Lung (tissue), 12 donors: ENCODE measurements around the gene OAF. TPM values are rescaled to one million over a fixed set of nuclear protein-coding genes. Genes with fewer than 3 reads are reported as not detected.
"Not testable (repeated sequence)": the region's sequence is repeated elsewhere in the genome, so short reads cannot be mapped to it uniquely, and the experiment has no call there.

Experiments
- ATAC-seq: fragments of 200-7000 bp; cut with Tn5 transposase; one replicate; pipeline ENCODE4 v1.9.1; 2020; ENCODE audit warnings: moderate number of reproducible peaks; ENCODE audit not compliant: insufficient read depth, low FRiP score
- DNase-seq, 3 donors: peaks; one replicate each; pipeline ENCODE4 v3.0.0-alpha.2; 2013 to 2017
- H3K27ac ChIP-seq, 2 donors: one replicate each; pipeline ENCODE4 v1.5.1; 2013; ENCODE audit warnings: mild to moderate bottlenecking in 2 of 2, moderate library complexity in 2 of 2, control low read depth in 1 of 2, inconsistent platforms in 1 of 2, low read depth in 1 of 2, low read length in 1 of 2
- H3K27me3 ChIP-seq, 3 donors: one replicate each; pipeline ENCODE4 v1.5.1; 2013; ENCODE audit warnings: low read length in 2 of 3; ENCODE audit not compliant: control insufficient read depth in 3 of 3, insufficient read depth in 3 of 3
- H3K36me3 ChIP-seq, 4 donors: one replicate each; pipeline ENCODE4 v1.5.1; 2013; ENCODE audit warnings: low read length in 4 of 4, mild to moderate bottlenecking in 1 of 4, moderate library complexity in 1 of 4; ENCODE audit not compliant: control insufficient read depth in 4 of 4, insufficient read depth in 4 of 4
- H3K4me1 ChIP-seq, 5 donors: one replicate each; pipeline ENCODE4 v1.5.1; 2013; ENCODE audit warnings: low read length in 5 of 5, mild to moderate bottlenecking in 2 of 5, moderate library complexity in 1 of 5; ENCODE audit not compliant: control insufficient read depth in 5 of 5, insufficient read depth in 5 of 5
- H3K4me3 ChIP-seq: one replicate; pipeline ENCODE4 v1.5.1; 2013; ENCODE audit warnings: mild to moderate bottlenecking, control low read depth, moderate library complexity
- H3K9ac ChIP-seq, 2 donors: one replicate each; pipeline ENCODE4 v1.5.1; 2013; ENCODE audit warnings: low read length in 2 of 2, control low read depth in 1 of 2; ENCODE audit not compliant: insufficient read depth in 1 of 2
- H3K9me3 ChIP-seq, 4 donors: one replicate each; pipeline ENCODE4 v1.5.1; 2013; ENCODE audit warnings: low read length in 3 of 4, mild to moderate bottlenecking in 1 of 4, moderate library complexity in 1 of 4; ENCODE audit not compliant: control insufficient read depth in 4 of 4, insufficient read depth in 3 of 4
- CTCF ChIP-seq: IDR thresholded peaks from 2 replicates; pipeline ENCODE4 v1.5.1; 2012; ENCODE audit warnings: mild to moderate bottlenecking; ENCODE audit errors: control extremely low read depth, extremely low read depth
- WGBS, 2 donors: extraction: QIAGEN DNeasy Blood & Tissue Kit; methylation state at CpG; one replicate each; pipeline ENCODE4 v1.1.7; 2013; 5-methylcytosine and 5-hydroxymethylcytosine counted together
- polyA plus RNA-seq, 2 donors: library from polyadenylated mRNA; stranded (reverse); fragments of 200-250 nt; gene quantifications; one replicate each; pipeline ENCODE4 v1.2.1, GENCODE V29; 2013
- total RNA-seq, 2 donors: library from RNA; depleted of rRNA in 1 of 2; stranded (reverse); fragments of >200 nt in 1 of 2; gene quantifications; one replicate each; pipeline ENCODE4 v1.2.1, GENCODE V29; 2014 to 2021
- donor health status: control.
- donor health status: control.
- donor health status: Bipolar disorder and iron deficiency.
- donor health status: healthy.
- donor health status: DM: yes; HTN: yes; CAD: no.

The OAF gene
- total and polyA plus RNA-seq, 4 donors, result 7.7 to 27.4 (median 12.0) TPM

DNA sequence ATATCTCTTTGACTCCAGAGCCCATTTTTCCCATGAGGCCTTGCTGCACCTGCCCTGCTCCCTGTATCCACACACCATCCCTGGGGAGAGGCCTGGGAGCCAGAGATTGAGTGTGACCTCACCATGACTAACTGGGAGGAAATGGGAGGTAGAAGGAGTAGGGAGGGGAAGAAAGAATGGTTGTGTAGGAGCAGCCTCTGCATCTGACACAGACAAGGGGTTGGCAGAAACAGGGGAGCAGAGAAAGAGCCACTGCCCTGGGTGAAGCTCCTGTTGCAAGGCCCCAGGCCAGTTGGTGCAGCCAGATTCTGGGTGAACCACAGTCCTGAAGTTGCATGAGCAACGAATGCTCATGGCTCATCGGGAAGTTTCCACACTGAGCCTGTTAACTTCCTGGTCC, 61.5 kb downstream of the OAF start:
- H3K36me3 ChIP-seq, result no peaks in the 10 kb centered on the region
- H3K27me3 ChIP-seq, result peaks cover 0 to 6% (median 0%) of the 10 kb centered on the region in 3 donors
- DNase-seq, result no peak
- ATAC-seq, result no peak
- no peak for TF ChIP-seq CTCF
- no peak overlapping the region for H3K27ac ChIP-seq
- no peak overlapping the region for H3K4me3 ChIP-seq
- no peaks in the 10 kb centered on the region for H3K4me1 ChIP-seq
- 71 to 82% methylated on average over 2 of the region's 2 CpGs for WGBS, 2 donors
- no peaks in the 10 kb centered on the region for H3K9me3 ChIP-seq
- no peak overlapping the region for H3K9ac ChIP-seq

- Histone ChIP-seq H3K27me3 (peaks cover 0 to 6% (median 0%) of the 10 kb centered on the region in 3 donors), H3K27ac (no peak overlapping the region), H3K9me3 (no peaks in the 10 kb centered on the region), H3K4me1 (no peaks in the 10 kb centered on the region), H3K9ac (no peak overlapping the region), H3K36me3 (no peaks in the 10 kb centered on the region), H3K4me3 (no peak overlapping the region)
- WGBS, 2 donors, result 94 to 99% methylated on average over 2 of the region's 2 CpGs
- ATAC-seq, result no peak
- TF ChIP-seq CTCF, result no peak
- no peak for DNase-seq
Observed at GRCh38 chr11:120273432-120273831, 62.6 kb downstream of the OAF start.

DNA sequence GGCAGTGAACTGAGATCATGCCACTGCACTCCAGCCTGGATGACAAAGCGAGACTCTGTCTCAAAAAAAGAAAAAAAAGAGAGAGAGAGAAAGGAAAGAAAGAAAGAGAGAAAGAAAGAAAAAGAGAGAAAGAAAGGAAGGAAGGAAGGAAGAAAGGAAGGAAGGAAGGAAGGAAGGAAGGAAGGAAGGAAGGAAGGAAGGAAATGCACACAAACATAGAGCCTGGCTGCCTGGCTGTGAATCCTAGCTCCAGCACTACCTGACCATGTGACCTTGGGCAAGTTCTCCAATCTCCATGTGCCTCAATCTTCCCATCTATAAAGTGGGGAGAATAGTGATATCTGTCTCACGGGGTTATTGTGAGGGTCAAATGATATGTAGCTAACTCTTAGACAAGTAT, 63.1 kb downstream of the OAF start:
- H3K36me3 ChIP-seq, H3K4me1 ChIP-seq, DNase-seq, ATAC-seq, H3K4me3 ChIP-seq, H3K27me3 ChIP-seq, H3K27ac ChIP-seq, H3K9me3 ChIP-seq, H3K9ac ChIP-seq: not testable (repeated sequence)
- 93 to 97% methylated on average over 2 of the region's 2 CpGs for WGBS, 2 donors

GRCh38 chr11:120279502-120279901, 68.7 kb downstream of the OAF start:
- Histone ChIP-seq H3K4me1 (peaks cover 0 to 14% (median 4%) of the 10 kb centered on the region in 5 donors), H3K27ac (no peak overlapping the region), H3K9me3 (no peaks in the 10 kb centered on the region), H3K27me3 (no peaks in the 10 kb centered on the region), H3K9ac (no peak overlapping the region), H3K4me3 (no peak overlapping the region), H3K36me3 (no peaks in the 10 kb centered on the region)
- DNase-seq (no peak), ATAC-seq (no peak)
- WGBS, 2 donors, result 89% methylated on average over 5 of the region's 5 CpGs
- no peak for TF ChIP-seq CTCF

Other genes starting within 250 kb of the OAF start
- gene TRIM29, start 72.9 kb upstream of the OAF start, total RNA-seq, result 10 to 100 TPM in 1 of 2 donors, 1 to 10 TPM in 1; 4.4 to 26.6 TPM
- gene TRIM29, start 72.9 kb upstream of the OAF start, polyA plus RNA-seq, result 10 to 100 TPM; 13.0 to 20.7 TPM
- 1 to 10 TPM; 2.6 to 2.9 TPM for gene POU2F3, start 29.1 kb downstream of the OAF start, total RNA-seq
- gene POU2F3, start 29.1 kb downstream of the OAF start, polyA plus RNA-seq, result 1 to 10 TPM; 3.3 to 3.9 TPM
- 10 to 100 TPM in 1 of 2 donors, 1 to 10 TPM in 1; 3.7 to 10.8 TPM for gene TLCD5, start 114.3 kb downstream of the OAF start, total RNA-seq
- 1 to 10 TPM; 2.0 to 2.4 TPM for gene TLCD5, start 114.3 kb downstream of the OAF start, polyA plus RNA-seq
- 100 to 1,000 TPM in 1 of 2 donors, 10 to 100 TPM in 1; 86.1 to 243 TPM for gene ARHGEF12, start 125.4 kb downstream of the OAF start, total RNA-seq
- gene ARHGEF12, start 125.4 kb downstream of the OAF start, polyA plus RNA-seq, result 10 to 100 TPM; 19.0 to 25.0 TPM